Fibroblast of the aortic adventitia (primary cell): Measurements from ENCODE around the gene TAS2R38. TPM values are rescaled to one million over a fixed set of nuclear protein-coding genes. Genes with fewer than 3 reads are reported as not detected.
A peak's percentile ranks its signal among the peaks of the same experiment; 100 is the strongest.

Experiments used
- DNase-seq: peaks from one replicate; pipeline ENCODE4 v3.0.0-alpha.2; 2010; ENCODE audit warnings: low read depth
- H3K4me3 ChIP-seq: 2 replicates; pipeline ENCODE4 v1.5.1; 2011; ENCODE audit warnings: low read depth, mild to moderate bottlenecking, control low read depth, low read length, moderate library complexity
- total RNA-seq: library from RNA; depleted of rRNA; stranded (reverse); fragments of >200 nt; gene quantifications from 2 replicates; pipeline ENCODE4 v1.2.3, GENCODE V29; 2012; ENCODE audit warnings: low replicate concordance
- TF ChIP-seq, protein P1 (sequence below): IDR thresholded peaks from 2 replicates; pipeline ENCODE4 v1.5.1; 2011; ENCODE audit warnings: mild to moderate bottlenecking, low read length, control low read depth, inconsistent platforms; ENCODE audit not compliant: insufficient read depth

The TAS2R38 gene
- total RNA-seq, 1 donor, result not detected

DNA sequence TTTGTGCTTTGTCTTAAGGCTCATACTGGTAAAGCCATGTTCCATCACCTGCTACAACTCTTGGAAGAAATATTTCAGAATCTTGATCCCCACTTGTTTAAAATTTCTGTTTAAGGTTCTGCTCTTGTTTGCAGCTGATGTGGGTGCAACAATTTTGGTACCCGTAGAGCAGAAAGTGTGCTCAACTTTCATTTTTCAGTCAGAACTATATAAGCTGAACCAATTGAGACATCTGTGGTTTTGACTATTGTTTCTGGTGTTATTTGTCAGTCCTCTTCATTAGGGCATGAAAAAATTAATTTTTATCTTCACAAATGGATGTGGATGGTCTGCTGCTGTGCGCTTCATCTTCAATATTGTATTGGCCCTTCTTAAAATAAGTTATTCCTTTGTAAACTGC lies 33.0 kb upstream of the TAS2R38 start:
- TF ChIP-seq, protein P1, sequence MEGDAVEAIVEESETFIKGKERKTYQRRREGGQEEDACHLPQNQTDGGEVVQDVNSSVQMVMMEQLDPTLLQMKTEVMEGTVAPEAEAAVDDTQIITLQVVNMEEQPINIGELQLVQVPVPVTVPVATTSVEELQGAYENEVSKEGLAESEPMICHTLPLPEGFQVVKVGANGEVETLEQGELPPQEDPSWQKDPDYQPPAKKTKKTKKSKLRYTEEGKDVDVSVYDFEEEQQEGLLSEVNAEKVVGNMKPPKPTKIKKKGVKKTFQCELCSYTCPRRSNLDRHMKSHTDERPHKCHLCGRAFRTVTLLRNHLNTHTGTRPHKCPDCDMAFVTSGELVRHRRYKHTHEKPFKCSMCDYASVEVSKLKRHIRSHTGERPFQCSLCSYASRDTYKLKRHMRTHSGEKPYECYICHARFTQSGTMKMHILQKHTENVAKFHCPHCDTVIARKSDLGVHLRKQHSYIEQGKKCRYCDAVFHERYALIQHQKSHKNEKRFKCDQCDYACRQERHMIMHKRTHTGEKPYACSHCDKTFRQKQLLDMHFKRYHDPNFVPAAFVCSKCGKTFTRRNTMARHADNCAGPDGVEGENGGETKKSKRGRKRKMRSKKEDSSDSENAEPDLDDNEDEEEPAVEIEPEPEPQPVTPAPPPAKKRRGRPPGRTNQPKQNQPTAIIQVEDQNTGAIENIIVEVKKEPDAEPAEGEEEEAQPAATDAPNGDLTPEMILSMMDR, result no peak
- no peak for DNase-seq

DNA sequence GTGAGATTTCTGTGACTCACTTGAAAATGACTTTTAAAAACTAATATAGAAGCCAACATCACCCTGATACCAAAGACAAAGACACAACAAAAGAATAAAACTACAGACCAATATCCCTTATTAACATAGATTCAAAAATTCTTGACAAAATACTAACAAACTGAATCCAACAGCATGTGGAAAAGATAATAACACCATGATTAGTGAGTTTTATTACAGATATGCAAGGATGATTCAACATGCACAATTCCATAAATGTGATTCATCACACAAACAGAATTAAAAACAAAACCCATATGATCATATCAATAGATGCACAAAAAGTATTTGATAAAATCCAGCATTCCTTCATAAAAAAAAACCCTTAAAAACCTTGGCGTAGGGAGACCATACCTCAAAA lies 28.6 kb upstream of the TAS2R38 start:
- peak; percentile 8 for DNase-seq
- TF ChIP-seq, protein P1, result no peak
- H3K4me3 ChIP-seq, result no peak overlapping the region

More for the DNA sequence above, 33.0 kb upstream of the TAS2R38 start:
- H3K4me3 ChIP-seq, result no peak overlapping the region

DNA sequence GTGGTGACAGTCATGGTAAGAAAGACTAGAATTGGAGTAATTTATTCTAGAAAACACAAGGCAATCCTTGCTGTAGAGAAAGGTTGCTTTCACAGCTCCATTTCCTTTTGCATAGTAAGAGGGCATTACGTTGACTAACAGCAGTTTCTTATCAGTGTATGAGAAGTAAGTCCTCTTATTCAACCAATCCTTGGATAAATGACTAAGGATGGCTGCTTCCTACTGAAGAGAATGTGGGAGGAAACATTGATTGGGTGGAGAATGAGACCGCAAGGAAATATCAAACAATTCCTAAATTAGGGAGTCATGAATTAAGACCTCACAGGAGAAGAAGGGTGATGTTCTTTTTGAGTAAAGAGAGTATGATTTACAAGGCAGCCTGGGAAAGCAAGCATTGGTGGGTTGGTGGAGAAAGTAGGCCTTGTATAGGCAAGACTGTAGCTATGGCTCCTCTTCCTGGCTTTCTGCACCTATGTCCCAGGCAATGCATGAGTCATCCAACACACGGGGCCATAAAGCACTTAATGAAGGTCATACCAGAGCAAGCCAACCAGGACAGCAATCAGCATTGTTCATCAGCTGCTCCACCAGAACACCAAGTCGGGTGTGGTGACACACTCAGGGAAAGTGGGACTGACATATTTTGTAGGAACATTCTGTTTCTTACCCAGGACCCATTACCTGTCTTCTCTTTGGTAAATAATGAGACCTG lies 27.7 kb upstream of the TAS2R38 start:
- TF ChIP-seq, protein P1, result no peak
- peak; percentile 46 for DNase-seq
- no peak overlapping the region for H3K4me3 ChIP-seq

DNA sequence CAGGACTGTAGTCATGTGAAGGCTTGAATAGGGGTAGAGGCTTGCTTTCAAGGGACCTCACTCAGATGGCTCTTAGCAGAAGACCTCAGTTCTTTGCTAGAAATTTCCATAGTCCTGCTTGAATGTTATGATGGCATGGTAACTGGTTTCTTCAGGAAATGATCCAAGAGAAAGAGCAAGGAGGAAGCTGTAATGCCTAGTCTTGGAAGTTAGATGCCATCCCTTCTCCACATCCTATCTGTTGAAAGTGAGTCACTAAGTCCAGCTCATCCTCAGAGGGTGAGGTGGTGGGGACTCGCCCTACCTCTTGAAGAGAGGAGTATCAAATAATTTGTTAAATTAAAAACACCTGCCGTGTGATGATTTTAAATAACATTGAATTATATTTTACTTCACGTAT lies 26.7 kb upstream of the TAS2R38 start:
- no peak for DNase-seq
- H3K4me3 ChIP-seq, result no peak overlapping the region

DNA sequence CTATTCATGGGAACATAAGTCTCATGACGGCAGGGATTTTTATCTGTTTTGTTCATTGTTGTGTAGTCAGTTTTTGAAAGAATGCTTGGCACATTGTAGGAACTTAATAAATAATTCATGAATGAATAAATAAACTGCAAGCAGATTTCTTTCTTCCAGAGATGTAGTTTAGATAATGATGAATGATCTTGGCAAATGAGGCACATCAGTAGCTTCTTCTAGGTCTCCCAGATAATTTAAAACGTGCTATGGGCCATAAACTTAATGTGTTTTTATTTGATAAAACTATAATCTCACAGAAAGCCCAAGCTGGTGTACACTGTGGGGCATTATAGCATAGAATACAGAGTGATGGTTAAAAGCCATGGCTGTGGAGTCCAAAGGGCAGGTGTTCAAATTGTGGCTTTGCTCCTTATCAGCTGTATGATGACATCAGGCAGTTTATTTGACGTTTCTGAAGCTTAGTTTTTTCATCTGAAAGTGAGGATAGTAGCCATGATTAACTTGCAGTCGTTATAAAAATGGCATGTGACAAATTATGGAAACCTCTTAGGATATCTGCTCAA lies 25.6 kb upstream of the TAS2R38 start:
- DNase-seq, result no peak
- H3K4me3 ChIP-seq, result no peak overlapping the region
- TF ChIP-seq, protein P1, result no peak

More for the DNA sequence above, 26.7 kb upstream of the TAS2R38 start:
- TF ChIP-seq, protein P1, result no peak

DNA sequence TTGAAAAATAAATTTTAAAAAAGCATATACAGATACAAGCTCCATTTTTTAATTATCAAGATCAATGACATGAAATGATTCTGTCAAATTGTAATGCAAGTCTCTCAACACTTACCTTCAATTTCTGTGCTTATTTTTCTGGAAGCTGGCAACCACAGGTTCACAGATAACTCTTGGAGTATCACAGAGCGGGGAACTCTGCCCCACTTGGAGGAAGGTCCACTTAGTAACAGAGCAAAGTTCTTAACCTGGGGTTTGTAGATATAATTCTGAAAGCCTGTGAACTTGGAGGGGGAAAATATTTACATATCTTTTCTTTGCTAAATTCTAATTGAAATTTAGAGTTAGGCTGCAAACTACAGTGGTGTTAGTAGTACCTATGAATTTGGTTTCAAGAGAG lies 19.8 kb upstream of the TAS2R38 start:
- H3K4me3 ChIP-seq, result no peak overlapping the region
- TF ChIP-seq, protein P1, result no peak
- DNase-seq, result no peak

DNA sequence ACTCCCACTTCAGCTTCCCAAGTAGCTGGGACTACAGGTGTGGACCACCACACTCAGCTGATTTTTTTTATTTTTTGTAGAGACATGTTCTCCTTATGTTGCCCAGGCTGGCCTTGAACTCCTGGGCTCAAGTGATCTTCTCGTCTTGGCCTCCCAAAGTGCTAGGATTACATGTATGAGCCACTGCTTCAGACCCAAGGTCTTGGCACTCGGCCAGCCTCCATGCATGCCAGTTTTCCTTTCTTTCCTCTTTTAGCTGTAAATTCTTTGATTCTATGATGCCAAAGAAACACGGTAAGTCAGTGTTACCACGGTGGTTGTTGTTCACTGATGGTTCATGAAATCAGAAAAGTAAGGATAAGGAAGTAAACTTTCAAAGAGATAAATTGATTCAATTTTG lies 19.1 kb upstream of the TAS2R38 start:
- H3K4me3 ChIP-seq, result no peak overlapping the region
- no peak for DNase-seq
- TF ChIP-seq, protein P1, result no peak
